ENCODE measurements around the gene ABLIM2.

ABLIM2 gene

DNA sequence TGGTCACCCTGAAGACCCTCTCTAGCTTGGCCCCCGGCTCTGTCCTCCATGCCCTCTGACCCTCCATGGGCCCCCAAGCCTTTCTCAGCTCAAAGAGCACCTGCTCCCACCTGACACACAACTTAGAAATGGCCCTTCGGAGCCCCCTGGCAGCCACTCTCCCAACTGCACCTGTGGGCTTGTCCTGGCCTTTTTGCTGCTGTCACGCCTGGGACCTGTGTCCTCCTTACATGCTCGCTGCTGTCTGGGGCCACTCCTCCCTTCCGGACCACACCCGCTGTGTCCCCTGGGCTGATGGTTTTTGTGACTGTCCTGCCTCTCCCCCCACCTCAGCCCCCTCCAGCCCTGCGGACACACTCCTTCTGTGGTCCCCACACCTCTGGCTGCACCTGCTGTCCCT is 112.7 kb downstream of the ABLIM2 start:
- no peak for DNase-seq (ENCODE audit: low read depth)

DNA sequence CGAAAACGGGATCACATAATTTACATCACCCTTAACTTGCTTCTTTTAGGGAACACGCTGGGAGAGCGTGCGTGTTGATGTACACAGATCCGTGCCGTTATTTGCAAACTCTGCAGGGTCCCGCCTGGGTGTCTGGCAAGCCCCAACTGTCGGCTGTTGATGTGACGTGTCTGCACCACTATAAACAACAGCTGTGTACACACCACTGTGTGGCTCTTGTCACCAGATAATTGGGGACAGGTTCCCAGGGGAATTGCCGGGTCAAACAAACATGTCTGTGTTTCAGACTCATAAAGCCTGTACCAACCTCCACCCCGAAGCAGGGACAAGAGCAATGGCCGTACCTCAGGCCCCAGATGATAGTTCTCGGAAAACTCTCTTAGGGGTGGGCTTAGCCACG is 113.9 kb downstream of the ABLIM2 start:
- DNase-seq (ENCODE audit: low read depth): no peak

DNA sequence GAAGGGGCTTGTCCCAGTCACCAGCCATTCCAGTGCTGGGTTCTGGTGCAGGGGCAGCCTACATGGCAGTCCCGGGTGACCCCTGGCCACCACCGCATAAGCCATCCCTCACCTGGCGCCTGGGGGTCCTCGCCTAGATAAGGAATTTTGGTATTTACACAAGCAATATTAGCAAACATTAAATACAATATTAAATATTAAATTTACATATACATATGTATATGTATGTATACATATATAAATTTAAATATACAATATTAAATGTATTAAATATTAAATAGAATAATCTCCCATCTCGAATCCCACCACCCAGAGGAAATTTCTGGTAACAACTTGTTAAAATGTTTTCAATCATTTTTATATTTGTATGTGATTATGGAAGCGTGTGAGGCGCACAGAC is 114.4 kb downstream of the ABLIM2 start:
- no peak for DNase-seq (ENCODE audit: low read depth)

DNA sequence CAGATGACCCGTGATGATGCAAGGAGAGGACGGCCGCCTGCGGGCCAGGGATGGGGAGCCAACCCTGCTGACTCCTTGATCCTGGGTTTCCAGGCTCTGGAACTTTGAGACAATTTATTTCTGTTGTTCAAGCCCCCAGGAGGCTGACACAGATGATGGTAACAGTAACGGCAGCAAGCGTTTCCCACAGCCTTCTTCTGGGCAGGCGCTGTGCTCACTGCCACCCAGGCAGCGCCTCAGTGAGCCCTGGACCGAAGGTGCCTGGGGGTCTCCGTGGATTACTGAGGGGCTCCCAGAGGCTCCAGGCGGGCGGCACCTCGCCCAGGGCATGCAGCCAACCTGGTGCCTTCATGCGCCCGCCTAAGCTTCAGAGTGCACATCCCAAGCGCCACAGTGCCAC is 115.0 kb downstream of the ABLIM2 start:
- DNase-seq (ENCODE audit: low read depth): no peak

DNA sequence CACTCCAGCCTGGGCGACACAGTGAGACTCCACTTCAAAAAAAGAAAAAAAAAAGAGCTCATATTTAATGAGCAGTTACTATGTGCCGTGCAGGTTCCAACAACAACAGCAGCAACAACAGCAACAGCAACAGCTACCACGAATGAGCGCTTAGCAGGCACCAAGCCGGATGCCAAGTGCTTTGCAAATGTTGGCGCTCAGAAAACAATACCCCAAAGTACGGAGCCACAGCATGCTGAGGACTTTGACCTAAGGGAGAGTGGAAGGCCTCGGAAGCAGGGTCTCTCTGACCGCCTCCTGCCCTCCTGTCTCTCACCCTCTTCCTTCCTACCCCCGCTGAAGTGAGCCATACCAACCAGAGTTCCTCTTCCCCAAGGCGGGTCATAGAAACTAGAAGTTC is 116.7 kb downstream of the ABLIM2 start:
- DNase-seq (ENCODE audit: low read depth): no peak

DNA sequence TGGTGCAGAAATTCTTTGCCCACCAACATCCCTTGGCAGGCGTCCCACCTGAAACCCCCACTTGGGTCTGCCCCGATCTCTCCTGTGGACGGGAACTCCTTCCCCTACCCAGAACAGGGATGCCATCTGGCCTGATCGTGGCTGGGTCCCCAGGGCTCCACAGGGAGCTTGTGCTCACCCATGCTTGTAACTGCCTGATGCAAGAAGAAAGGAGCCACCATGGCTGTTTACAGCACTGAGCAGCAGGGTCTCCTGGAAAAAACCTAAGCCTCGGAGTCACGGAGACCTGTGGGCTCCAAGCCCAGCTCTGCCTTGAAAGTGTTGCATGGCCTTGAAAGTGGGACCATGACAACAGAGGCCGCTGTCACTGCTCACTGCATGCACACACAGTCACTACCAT is 117.4 kb downstream of the ABLIM2 start:
- no peak for DNase-seq (ENCODE audit: low read depth)

DNA sequence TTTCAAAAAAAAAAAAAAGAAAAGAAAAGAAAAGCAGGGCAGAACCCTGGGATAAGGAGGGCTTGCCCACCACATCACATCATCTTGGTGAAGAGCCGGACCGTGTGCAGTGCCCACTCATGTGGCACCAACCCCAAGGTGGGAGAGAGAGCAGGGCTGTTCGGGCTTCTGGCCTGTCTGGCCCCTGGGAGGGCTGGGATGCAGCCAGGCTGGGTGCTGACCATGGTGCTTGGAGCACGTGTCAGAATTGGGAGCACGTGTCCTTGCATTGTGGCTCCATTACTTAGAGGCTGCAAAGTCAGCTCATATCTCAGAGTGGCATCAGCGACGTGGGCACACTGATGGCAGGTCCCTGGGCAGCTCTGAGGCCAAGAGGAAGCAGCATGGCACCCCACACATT is 118.0 kb downstream of the ABLIM2 start:
- no peak for DNase-seq (ENCODE audit: low read depth)

DNA sequence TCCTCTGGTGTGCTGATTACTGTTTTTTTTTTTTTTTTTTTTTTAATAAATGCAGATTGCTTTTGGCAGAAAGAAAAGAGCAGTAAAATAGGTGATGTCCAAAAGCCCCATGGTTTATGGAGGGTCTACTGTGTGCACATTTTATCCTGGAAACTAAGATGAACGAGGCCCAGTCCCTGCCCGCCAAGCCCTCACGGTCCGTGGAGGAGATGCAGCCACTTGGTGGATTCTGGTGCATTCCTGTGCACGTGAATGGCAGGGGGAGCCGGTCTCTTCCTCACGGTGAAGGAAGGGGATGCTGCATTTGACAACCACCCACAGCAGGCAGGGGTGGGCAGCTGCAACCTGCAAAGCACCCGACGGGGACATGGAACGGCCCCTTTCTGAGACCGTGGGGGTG is 118.8 kb downstream of the ABLIM2 start:
- DNase-seq (ENCODE audit: low read depth): no peak

DNA sequence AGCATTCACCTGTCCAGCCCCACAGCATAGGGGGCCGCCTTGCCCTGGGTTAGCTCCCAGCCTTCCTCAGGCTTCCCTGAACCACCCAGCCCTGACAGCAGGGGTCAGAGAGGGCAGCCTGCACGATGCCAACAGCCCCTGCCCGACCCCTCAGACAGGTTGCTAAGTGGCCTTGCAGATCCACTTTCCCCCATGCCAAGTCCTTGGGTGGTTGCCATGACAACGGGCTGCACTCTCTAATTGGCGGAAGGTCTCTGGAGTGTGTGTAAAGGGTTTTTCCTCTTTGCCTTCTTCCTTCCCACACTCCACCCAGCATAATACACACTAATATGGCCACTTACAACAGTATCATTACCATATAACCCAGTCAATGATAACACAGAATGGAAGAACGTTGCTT is 119.3 kb downstream of the ABLIM2 start:
- DNase-seq (ENCODE audit: low read depth): no peak

DNA sequence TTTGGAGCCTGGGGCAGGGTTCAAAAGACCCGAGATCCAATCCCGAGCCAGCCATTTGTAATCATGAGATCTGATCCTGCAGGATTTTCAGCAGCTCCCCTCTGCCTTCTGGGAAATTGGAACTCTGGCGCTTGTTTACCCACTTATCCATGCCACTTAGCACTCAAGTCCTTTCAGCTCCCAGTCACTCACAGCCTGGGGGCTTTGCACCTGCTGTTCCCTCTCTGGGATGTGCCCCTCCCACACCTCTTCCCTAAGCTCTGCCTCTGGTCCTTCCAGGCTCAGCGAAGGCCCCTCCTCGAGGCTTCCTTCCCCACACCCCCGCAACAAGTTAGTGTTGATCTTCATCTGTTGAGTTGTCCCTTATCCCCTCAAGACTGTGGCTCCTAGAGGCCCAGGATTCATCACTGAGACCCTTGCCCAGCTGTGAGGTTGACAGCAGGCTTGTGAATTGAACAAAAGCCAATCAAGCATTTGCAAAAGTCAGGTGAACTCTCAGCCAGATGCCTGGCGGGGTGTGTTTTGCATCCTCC is 119.8 kb downstream of the ABLIM2 start:
- DNase-seq (ENCODE audit: low read depth): no peak

DNA sequence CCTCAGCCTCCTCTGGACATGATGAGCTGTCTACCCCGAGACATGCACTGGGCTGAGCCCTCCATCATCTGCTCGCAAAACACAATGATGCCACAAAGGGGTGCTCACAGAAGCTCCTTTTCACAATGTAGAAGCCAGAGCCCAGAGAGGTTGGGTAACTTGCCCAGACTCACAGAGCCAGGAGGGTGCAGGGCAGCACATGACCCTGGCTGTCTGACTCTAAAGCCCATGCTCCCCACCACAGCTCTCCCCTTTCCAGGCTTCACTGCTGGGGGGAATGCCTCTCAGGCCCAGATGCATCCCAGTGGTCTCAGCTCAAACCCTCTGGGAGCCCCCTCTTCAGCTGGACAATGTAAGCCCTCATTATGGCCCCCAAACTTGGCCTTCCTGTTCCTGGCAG is 120.5 kb downstream of the ABLIM2 start:
- no peak for DNase-seq (ENCODE audit: low read depth)

DNA sequence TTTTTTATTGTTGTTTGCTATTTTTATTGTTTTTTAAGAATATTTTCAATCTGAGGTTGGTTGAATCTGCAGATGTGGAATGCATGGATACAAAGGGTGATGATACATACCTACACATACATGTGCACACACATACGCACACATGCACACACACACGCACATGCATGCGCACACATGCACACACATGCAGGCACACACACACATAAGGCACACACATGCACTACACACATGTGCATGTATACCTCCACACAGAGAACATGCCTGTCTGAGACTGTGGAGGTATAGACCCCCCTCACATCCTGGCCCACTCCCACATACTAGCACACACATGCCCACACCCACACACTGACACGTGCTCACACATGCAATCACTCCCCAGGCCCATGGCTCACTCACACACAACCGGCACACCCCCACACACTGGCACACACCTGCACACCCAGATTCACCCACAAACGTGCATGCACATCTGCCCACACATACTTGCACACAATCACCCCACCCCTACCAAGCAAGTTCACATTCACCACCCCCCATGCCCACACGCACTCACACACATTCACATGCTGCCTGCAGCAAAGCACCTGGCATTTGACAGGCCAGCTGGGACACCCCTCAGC is 121.4 kb downstream of the ABLIM2 start:
- no peak for DNase-seq (ENCODE audit: low read depth)

DNA sequence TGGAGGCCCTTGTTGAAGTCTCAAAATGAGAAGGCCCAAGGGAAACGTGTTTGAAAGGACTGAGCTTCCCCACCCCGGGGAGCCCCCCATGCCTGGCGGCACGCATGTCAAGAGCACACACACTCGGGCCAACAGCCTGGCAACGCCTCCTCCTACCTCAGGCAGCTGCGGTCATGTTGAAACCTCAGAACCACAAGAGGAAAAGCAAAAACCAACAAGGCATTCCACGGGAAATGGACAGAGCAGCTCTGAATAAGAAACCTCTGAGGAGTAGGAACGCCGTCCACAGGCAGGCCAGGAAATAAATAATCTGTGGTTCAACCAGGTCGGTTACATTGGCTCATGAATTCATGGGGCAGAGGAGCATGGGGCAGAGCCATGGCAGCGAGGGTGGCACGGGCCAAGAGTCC is 123.2 kb downstream of the ABLIM2 start:
- no peak for DNase-seq (ENCODE audit: low read depth)

DNA sequence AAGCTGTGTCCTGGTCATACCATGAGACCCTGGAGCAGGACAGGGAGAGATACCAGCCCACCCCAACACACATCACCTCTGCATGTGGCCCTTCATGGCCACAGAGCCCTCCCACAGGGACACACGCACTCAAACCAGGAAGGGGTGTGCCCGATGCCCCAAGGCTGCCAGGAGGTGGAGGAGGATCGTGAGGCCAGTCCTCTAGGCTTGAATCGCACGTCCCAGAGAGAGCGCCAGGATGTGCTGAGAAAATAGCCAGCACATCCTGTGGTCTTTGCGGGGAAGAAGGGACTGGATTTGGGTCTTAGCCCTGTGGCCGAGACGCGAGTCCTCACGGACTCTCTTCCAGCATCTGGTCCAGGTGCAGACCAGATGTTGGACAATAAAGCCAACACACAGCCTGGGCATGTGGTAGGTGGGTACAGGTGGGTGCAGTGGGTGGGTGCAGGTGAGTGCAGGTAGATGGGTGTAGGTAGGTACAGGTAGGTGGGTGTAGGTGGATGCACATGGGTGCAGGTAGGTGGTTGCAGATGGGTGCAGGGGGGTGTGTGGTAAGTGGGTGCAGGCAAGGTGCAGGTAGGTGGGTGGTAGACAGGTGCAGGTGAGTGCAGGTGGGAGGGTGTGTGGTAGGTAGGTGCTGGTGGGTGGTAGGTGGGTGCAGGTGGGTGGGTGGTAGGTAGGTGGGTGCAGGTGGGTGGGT is 124.6 kb downstream of the ABLIM2 start:
- DNase-seq (ENCODE audit: low read depth): no peak

DNA sequence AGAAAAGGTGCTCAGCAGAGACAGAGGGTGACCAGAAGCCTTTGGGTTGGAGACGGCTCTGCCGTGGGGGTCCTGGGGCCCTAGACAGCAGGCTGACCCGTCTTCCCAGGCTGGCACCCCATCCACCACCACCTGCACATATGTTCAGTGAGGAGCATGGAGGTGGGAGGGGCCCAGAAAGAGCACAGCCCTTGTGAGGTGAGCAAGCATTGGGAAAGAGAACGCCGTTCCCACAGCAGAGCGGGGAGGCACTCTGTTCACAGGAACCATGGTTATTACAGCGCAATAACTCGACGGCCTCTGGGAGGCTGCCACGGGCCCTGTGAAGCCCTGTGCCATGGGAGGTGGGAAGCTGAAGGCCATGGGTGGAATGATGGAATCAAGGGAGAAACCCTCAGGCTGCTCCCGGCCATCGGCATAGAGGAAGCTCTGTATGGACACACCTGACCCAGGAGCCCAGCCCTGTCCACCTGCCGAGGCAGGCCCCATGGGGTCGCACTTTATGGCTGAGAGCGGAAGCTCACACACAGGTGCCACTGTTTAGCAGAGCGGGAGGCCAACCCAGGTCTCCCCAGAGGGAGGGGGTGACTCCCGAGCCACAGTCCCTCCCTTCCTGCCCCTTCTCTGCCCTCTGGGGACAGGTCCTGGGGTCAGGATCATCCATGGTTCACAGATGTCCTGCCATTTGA is 125.4 kb downstream of the ABLIM2 start:
- no peak for DNase-seq (ENCODE audit: low read depth)

DNA sequence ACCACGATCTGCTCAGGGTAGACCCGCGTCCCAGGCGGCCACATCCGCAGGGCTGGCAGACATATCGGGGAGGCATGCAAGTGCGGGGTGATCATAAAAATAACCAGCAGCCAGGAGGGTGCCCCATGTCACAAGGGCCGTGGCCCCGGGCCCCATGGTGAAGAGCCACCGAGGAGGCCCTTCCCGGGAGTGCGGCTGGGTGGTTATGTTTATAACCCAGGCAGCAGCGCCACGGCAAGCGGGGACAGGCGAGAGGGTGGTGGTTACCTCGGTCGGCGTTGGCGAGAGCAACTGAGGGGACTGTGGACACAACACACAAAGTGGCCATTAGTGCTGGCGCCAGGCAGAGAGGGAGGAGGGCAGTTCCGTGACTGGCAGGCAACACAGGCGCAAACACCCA is 126.2 kb downstream of the ABLIM2 start:
- no peak for DNase-seq (ENCODE audit: low read depth)

DNA sequence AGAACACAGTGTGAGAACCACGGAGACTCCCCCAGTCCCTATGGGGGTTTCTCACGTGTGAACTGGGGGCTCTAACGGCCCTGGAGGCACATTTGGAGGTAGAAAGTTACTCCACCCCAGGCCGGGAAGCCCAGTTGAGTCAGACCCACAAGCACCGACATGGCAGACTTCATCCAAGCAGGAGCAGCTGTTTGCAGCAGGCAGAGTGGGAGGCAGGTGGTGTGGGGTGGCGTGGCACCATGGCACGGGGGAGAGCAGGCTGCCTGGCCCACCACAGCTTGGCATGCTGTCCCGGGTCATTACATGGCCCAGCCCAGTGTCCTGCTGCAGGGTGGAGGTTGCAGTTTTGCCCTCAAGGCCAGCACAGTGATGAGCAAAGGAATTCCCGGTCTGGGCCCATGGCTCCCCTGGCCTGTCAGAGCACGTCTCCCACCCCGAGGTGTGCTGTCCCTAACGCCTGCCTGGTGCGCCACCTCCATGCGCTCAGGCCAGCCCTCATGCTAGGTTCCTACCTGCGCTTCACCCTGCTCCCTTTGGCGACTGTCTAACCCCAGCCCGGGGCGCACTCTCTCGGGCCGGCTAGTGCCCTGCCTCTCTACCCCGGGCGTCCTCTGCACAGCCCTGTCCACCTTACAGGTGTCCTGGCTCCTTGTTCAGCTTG is 128.4 kb downstream of the ABLIM2 start:
- DNase-seq (ENCODE audit: low read depth): no peak

DNA sequence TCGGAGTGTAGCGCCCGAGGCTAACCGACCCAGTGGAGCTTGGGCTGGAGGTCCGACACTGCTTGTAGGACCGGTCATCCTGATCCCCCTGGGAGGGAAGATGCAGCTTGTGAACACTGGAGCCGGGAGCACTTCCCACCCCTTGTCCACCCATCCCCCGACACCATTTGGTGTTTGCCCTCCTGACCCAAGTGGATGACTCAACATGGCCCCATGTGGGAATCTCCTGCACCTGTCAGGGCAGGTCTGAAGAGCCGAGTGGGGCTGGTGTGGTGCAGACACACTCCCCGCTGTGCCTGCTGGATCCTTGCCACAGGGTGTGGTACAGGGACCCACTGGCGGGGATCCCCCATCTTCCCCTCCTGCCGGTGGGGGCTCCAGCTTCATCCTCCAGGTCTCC is 128.9 kb downstream of the ABLIM2 start:
- no peak for DNase-seq (ENCODE audit: low read depth)

DNA sequence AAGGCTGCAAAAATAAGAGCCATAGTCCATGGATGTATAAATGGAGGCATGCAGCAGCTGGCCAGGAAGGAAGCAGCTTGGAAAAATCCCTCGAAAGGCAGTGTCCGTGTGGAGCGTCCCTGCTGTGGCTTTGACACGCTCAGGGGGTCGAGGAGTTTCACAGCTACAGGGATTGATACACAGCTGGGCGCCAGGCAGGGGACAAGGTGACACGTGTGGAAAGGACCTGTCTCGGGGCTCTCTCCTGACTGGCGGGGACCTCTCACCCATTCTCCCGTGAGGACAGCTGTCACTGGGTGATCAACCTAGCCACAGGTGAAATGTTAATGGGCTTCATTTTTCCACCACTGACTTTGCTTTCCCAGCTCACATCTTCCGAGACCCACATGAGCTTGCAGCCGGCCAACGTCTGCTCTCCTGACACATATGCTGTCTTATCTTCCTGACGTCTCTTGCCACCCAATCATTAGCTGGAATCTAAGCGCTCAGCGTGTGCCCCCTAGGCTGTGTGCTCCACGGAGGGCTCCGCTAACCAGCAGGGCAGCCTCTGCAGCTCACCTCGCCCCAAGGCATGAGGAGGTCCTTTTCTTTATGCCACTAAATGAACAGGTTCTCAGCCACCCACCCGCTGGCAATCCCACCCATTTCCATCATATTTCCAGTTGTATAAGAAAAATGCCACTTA is 129.6 kb downstream of the ABLIM2 start:
- DNase-seq (ENCODE audit: low read depth): no peak

DNA sequence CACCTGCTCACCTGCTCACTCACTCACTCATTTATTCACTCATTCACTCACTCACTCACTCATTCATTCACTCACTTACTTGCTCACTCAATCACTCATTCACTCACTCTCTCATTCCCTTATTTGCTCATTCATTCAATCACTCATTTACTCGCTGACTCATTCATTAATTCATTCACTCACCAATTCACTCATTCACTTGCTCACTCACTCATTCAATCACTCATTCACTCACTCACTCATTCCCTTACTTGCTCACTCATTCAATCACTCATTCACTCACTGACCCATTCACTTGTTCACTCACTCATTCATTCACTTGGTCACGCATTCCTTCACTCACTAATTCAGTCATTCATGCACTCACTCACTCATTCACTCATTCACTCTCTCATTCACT is 130.2 kb downstream of the ABLIM2 start:
- DNase-seq (ENCODE audit: low read depth): no peak

DNA sequence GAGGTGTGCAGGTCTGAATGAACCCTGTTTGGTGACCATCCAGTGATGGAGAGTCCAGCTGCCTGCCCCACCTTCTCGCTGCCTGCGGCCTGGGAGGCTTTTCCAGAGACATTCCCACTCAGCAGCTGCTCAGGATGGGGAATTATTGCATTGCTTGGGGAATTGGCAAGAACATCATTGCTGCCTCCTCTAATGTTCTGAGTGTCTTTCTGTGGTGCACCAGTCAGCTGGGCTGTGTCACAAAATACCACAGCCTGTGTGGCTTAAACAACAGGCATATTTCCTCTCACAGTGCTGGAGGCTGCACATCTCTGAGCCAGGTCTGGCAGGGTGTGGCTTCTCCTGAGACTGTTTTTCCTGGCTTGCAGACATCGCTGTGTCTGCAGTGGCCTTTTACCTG is 132.2 kb downstream of the ABLIM2 start:
- no peak for DNase-seq (ENCODE audit: low read depth)

DNA sequence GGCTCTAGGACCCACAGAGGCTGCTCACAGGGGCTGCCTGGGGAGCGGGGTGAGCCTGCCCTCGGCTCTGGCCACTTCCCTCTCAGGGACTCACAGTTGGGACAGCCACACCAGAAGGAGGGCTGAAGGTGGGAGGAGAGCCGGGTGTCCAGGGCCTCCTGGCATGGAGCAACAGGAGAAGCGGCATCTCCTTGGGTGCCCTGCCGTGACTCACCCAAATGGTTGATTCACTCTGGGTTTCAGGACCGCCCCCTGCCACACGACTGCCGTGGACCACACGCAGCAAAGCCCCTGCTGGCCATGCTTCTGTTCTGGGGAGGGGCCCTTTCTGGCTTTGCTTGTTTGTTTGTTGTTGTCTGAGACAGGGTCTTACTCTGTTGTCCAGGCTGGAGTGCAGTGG is 132.9 kb downstream of the ABLIM2 start:
- no peak for DNase-seq (ENCODE audit: low read depth)
